ENCODE measurements around the gene PDCD6IP. TPM values are rescaled to one million over a fixed set of nuclear protein-coding genes. Genes with fewer than 3 reads are reported as not detected.
A peak's percentile ranks its signal among the peaks of the same experiment; 100 is the strongest.

The PDCD6IP gene
- total RNA-seq, 3 donors from 2014 or later = 152 to 242 (median 204) TPM

GRCh38 chr3:33898901-33899300, 100.5 kb downstream of the PDCD6IP start:
- Histone ChIP-seq H3K4me3 (no peak overlapping the region), H3K27ac (no peak overlapping the region), H3K4me1 (no peaks in the 10 kb centered on the region), H3K36me3 (no peaks in the 10 kb centered on the region), H3K9me3 (no peaks in the 10 kb centered on the region), H3K27me3 (no peaks in the 10 kb centered on the region)
- intact Hi-C loops (cut with DNase I; ENCODE audit: low total_unique reads) = loop anchor here (2.0 kb wide), 1 partner anchor 60 kb away; no protein-coding TSS in a partner anchor
- TF ChIP-seq POLR2A (IDR thresholded peaks at IDR 0.05) (no peak), POLR2AphosphoS5 (IDR thresholded peaks at IDR 0.05) (no peak), CTCF (IDR thresholded peaks at IDR 0.05) (no peak)
- DNase-seq (ENCODE audit: low spot score in 2 of 2) = no peak

- Histone ChIP-seq H3K27ac (no peak overlapping the region), H3K4me3 (no peak overlapping the region), H3K36me3 (no peaks in the 10 kb centered on the region), H3K9me3 (no peaks in the 10 kb centered on the region), H3K4me1 (no peaks in the 10 kb centered on the region), H3K27me3 (no peaks in the 10 kb centered on the region)
- no peak for TF ChIP-seq POLR2AphosphoS5 (IDR thresholded peaks at IDR 0.05)
- intact Hi-C loops (cut with DNase I; ENCODE audit: low total_unique reads) = no loop called here
- DNase-seq (ENCODE audit: low spot score in 2 of 2) = no peak
These were observed 102.0 kb downstream of the PDCD6IP start for GRCh38 chr3:33900440-33900808.

- Histone ChIP-seq H3K9me3 (no peaks in the 10 kb centered on the region), H3K36me3 (no peaks in the 10 kb centered on the region), H3K4me1 (no peaks in the 10 kb centered on the region), H3K4me3 (no peak overlapping the region), H3K27me3 (no peaks in the 10 kb centered on the region), H3K27ac (no peak overlapping the region)
- no peak for TF ChIP-seq CTCF (IDR thresholded peaks at IDR 0.05)
- no peak for TF ChIP-seq POLR2A (IDR thresholded peaks at IDR 0.05)
- no peak for TF ChIP-seq POLR2AphosphoS5 (IDR thresholded peaks at IDR 0.05)
- DNase-seq (ENCODE audit: low spot score in 2 of 2) = no peak
- intact Hi-C loops (cut with DNase I; ENCODE audit: low total_unique reads) = no loop called here
These were observed 102.5 kb downstream of the PDCD6IP start for GRCh38 chr3:33900809-33901505.

GRCh38 chr3:33901862-33902563, 103.6 kb downstream of the PDCD6IP start:
- Histone ChIP-seq H3K9me3 (no peaks in the 10 kb centered on the region), H3K36me3 (no peaks in the 10 kb centered on the region), H3K4me1 (no peaks in the 10 kb centered on the region), H3K27me3 (no peaks in the 10 kb centered on the region), H3K27ac (no peak overlapping the region), H3K4me3 (no peak overlapping the region)
- intact Hi-C loops (cut with DNase I; ENCODE audit: low total_unique reads) = no loop called here
- DNase-seq (ENCODE audit: low spot score in 2 of 2) = peak in 1 of 2 donors; percentile 34
- no peak for TF ChIP-seq POLR2A (IDR thresholded peaks at IDR 0.05)
- no peak for TF ChIP-seq CTCF (IDR thresholded peaks at IDR 0.05)
- TF ChIP-seq POLR2AphosphoS5 (IDR thresholded peaks at IDR 0.05) = no peak

- no peak for TF ChIP-seq POLR2AphosphoS5 (IDR thresholded peaks at IDR 0.05)
- TF ChIP-seq POLR2A (IDR thresholded peaks at IDR 0.05) = no peak
- TF ChIP-seq CTCF (IDR thresholded peaks at IDR 0.05) = no peak
- no peaks in the 10 kb centered on the region for H3K36me3 ChIP-seq
- H3K27ac ChIP-seq = no peak overlapping the region
- H3K27me3 ChIP-seq = no peaks in the 10 kb centered on the region
- no peak overlapping the region for H3K4me3 ChIP-seq
- no peak for DNase-seq (ENCODE audit: low spot score in 2 of 2)
- no peaks in the 10 kb centered on the region for H3K4me1 ChIP-seq
- no peaks in the 10 kb centered on the region for H3K9me3 ChIP-seq
- intact Hi-C loops (cut with DNase I; ENCODE audit: low total_unique reads) = no loop called here
These were observed 106.3 kb downstream of the PDCD6IP start for GRCh38 chr3:33904730-33905129.

Measured in breast epithelium (tissue), 4 donors.